B cell (primary cell): ENCODE measurements around the gene TRAPPC2. TPM values are rescaled to one million over a fixed set of nuclear protein-coding genes. Genes with fewer than 3 reads are reported as not detected.

Source experiments
- ATAC-seq: fragments of 200-7000 bp; cut with Tn5 transposase; one replicate; pipeline ENCODE4 v1.10.0; 2021; ENCODE audit warnings: low read depth, mild to moderate bottlenecking, moderate number of reproducible peaks, moderate library complexity
- CTCF ChIA-PET: fragments of 350-600 bp; sonication (Branson Sonifier 250); formaldehyde crosslinking; loops from one replicate; lab custom pipeline; 2021; ENCODE audit warnings: antibody characterized with exemption, inconsistent platforms; lab: Charles Lee
- POLR2A ChIA-PET: fragments of 350-600 bp; sonication (Branson Sonifier 250); formaldehyde crosslinking; loops from one replicate; lab custom pipeline; 2021; ENCODE audit warnings: antibody characterized with exemption; lab: Charles Lee
- DNase-seq: peaks from one replicate; pipeline ENCODE4 v3.0.0; 2013
- H2AFZ ChIP-seq: 2 replicates; pipeline ENCODE4 v1.6.1; 2012; ENCODE audit warnings: mild to moderate bottlenecking, low read depth, low read length; ENCODE audit not compliant: insufficient read depth, poor library complexity, severe bottlenecking
- H3K27ac ChIP-seq, 2 donors: 1 replicate in 1 of 2; 2 replicates in 1 of 2; pipeline ENCODE4 v1.5.1; 2012 to 2013; ENCODE audit warnings: low read length in 2 of 2, mild to moderate bottlenecking in 2 of 2, moderate library complexity in 1 of 2
- H3K27me3 ChIP-seq, 4 experiments: fragments of 200-600 bp in 1 of 4; sonication (generic) in 1 of 4; replicated peaks in 1 of 4; 1 replicate in 2 of 4; 2 replicates in 2 of 4; pipeline versions ENCODE4 v1.6.1 to v1.7.0; 2013 to 2016; ENCODE audit warnings: low read length in 3 of 4, mild to moderate bottlenecking in 2 of 4, mixed read lengths in 1 of 4, moderate library complexity in 1 of 4; ENCODE audit not compliant: insufficient read depth in 4 of 4, control insufficient read depth in 3 of 4; ENCODE audit errors: control extremely low read depth in 1 of 4
- H3K36me3 ChIP-seq, 2 experiments: replicated peaks in 1 of 2; 1 replicate in 1 of 2; 2 replicates in 1 of 2; pipeline versions ENCODE4 v1.6.1 to v1.7.1; 2013; ENCODE audit warnings: low read length in 1 of 2; ENCODE audit not compliant: insufficient read depth in 2 of 2, control insufficient read depth in 1 of 2; ENCODE audit errors: control extremely low read depth in 1 of 2, extremely low read depth in 1 of 2
- H3K4me1 ChIP-seq, 2 donors: fragments of 200-600 bp in 1 of 2; sonication (generic) in 1 of 2; 1 replicate in 1 of 2; 2 replicates in 1 of 2; pipeline versions ENCODE4 v1.5.1 to v1.6.1; 2013 to 2017; ENCODE audit warnings: low read length in 2 of 2; ENCODE audit not compliant: control insufficient read depth in 2 of 2, insufficient read depth in 2 of 2
- H3K4me2 ChIP-seq: replicated peaks from 2 replicates; pipeline ENCODE3; 2012; ENCODE audit warnings: mild to moderate bottlenecking, low read depth, low read length; ENCODE audit not compliant: poor library complexity, severe bottlenecking
- H3K4me3 ChIP-seq, 5 experiments: fragments of 200-600 bp in 1 of 5; sonication (generic) in 1 of 5; 1 replicate in 3 of 5; 2 replicates in 2 of 5; pipeline versions ENCODE4 v1.5.1 to v1.7.0; 2011 to 2016; ENCODE audit warnings: low read length in 4 of 5, mild to moderate bottlenecking in 4 of 5, low read depth in 2 of 5, control low read depth in 1 of 5, moderate library complexity in 1 of 5; ENCODE audit not compliant: insufficient read depth in 1 of 5; ENCODE audit errors: control extremely low read depth in 1 of 5, extremely low read depth in 1 of 5
- H3K79me2 ChIP-seq: fragments of 200-600 bp; sonication (generic); one replicate; pipeline ENCODE4 v1.6.0; 2016; ENCODE audit warnings: low read length; ENCODE audit not compliant: control insufficient read depth, insufficient read depth
- H3K9ac ChIP-seq: fragments of 200-600 bp; sonication (generic); 2 replicates; pipeline ENCODE4 v1.6.1; 2017; ENCODE audit warnings: mild to moderate bottlenecking, low read length, moderate library complexity
- H3K9me3 ChIP-seq, 3 donors: one replicate each; pipeline versions ENCODE4 v1.6.1 to v1.7.1; 2013; ENCODE audit warnings: low read length in 2 of 3; ENCODE audit not compliant: control insufficient read depth in 2 of 3, insufficient read depth in 1 of 3; ENCODE audit errors: control extremely low read depth in 1 of 3
- H4K20me1 ChIP-seq: 2 replicates; pipeline ENCODE4 v1.6.0; 2012; ENCODE audit warnings: mild to moderate bottlenecking, low read length; ENCODE audit not compliant: insufficient read depth, control insufficient read depth, poor library complexity, severe bottlenecking
- H3K27ac Mint-ChIP-seq: one replicate; pipeline ENCODE4 v1.8.0; 2021; ENCODE audit warnings: mixed read lengths
- H3K27me3 Mint-ChIP-seq: one replicate; pipeline ENCODE4 v1.8.0; 2021; ENCODE audit warnings: mixed read lengths
- H3K4me1 Mint-ChIP-seq: one replicate; pipeline ENCODE4 v1.8.0; 2021; ENCODE audit warnings: mixed read lengths
- H3K4me3 Mint-ChIP-seq: one replicate; pipeline ENCODE4 v1.8.0; 2021; ENCODE audit warnings: mixed read lengths
- H3K9me3 Mint-ChIP-seq: one replicate; pipeline ENCODE4 v1.8.0; 2022; ENCODE audit warnings: mixed read lengths; ENCODE audit not compliant: insufficient read depth
- CTCF ChIP-seq: fragments of 200-600 bp; IDR thresholded peaks from one replicate; pipeline ENCODE4 v1.8.0; 2022; ENCODE audit warnings: antibody characterized with exemption, mild to moderate bottlenecking
- EZH2 ChIP-seq: IDR thresholded peaks from 2 replicates; pipeline ENCODE4 v1.6.1; 2012; ENCODE audit warnings: borderline replicate concordance, low read depth, mild to moderate bottlenecking, moderate library complexity, low read length; ENCODE audit not compliant: insufficient read depth, poor library complexity, severe bottlenecking
- WGBS: methylation state at CpG from one replicate; pipeline ENCODE4 v1.1.5; 2013; ENCODE audit warnings: missing lambda C conversion rate; ENCODE audit not compliant: insufficient coverage; 5-methylcytosine and 5-hydroxymethylcytosine counted together
- intact Hi-C: fragments of 100-400 bp; cut with micrococcal nuclease; formaldehyde crosslinking; loops from one replicate; pipeline ENCODE4 v1.10.0; 2022
- polyA plus RNA-seq: library from polyadenylated mRNA; depleted of rRNA; stranded (reverse); fragments of >200 nt; gene quantifications from 2 replicates; pipeline ENCODE4 v1.2.3, GENCODE V29; 2012
- total RNA-seq, 2 donors: library from RNA; stranded (reverse); fragments of 120-200 nt in 1 of 2; gene quantifications; 1 replicate in 1 of 2; 2 replicates in 1 of 2; pipeline versions ENCODE4 v1.2.3 to v1.2.4, GENCODE V29; 2013 to 2022

Gene TRAPPC2
- total and polyA plus RNA-seq, 2 donors (not counting 1 experiment from before 2014, with no cell fraction given) = 27.0 to 28.0 TPM

GRCh38 chrX:13768939-13769338, 34.5 kb upstream of the TRAPPC2 start:
- no peaks in the 10 kb centered on the region for H3K27me3 ChIP-seq
- H3K4me3 ChIP-seq = no peak overlapping the region
- Mint-ChIP-seq H3K4me1 (peaks cover 9% of the 10 kb centered on the region), H3K9me3 (no peaks in the 10 kb centered on the region), H3K4me3 (no peak overlapping the region), H3K27ac (no peak overlapping the region), H3K27me3 (no peaks in the 10 kb centered on the region)
- H3K9me3 ChIP-seq = no peaks in the 10 kb centered on the region
- intact Hi-C loops = no loop called here
- ATAC-seq (no peak), DNase-seq (no peak)
- peaks cover 6% of the 10 kb centered on the region for H4K20me1 ChIP-seq
- no CpG with 5 or more reads among the region's 4 CpGs for WGBS
- no peak overlapping the region for H2AFZ ChIP-seq
- no peak for TF ChIP-seq CTCF
- H3K4me1 ChIP-seq = no peaks in the 10 kb centered on the region
- no peak overlapping the region for H3K27ac ChIP-seq
- peaks cover 0 to 67% of the 10 kb centered on the region in 2 experiments for H3K36me3 ChIP-seq
- no peak overlapping the region for H3K4me2 ChIP-seq
- ChIA-PET CTCF (no interaction called here), POLR2A (no interaction called here)
- H3K9ac ChIP-seq = no peak overlapping the region
- no peaks in the 10 kb centered on the region for H3K79me2 ChIP-seq

- Mint-ChIP-seq H3K4me1 (peaks cover 33% of the 10 kb centered on the region), H3K27ac (no peak overlapping the region), H3K27me3 (no peaks in the 10 kb centered on the region), H3K9me3 (no peaks in the 10 kb centered on the region), H3K4me3 (no peak overlapping the region)
- Histone ChIP-seq H3K9me3 (no peaks in the 10 kb centered on the region), H4K20me1 (peaks cover 6% of the 10 kb centered on the region), H2AFZ (no peak overlapping the region), H3K27ac (no peak overlapping the region), H3K36me3 (peaks cover 0 to 75% of the 10 kb centered on the region in 2 experiments), H3K4me2 (no peak overlapping the region), H3K4me1 (peaks cover 18 to 22% of the 10 kb centered on the region in 2 donors), H3K4me3 (no peak overlapping the region), H3K79me2 (peaks cover 3% of the 10 kb centered on the region), H3K9ac (no peak overlapping the region), H3K27me3 (no peaks in the 10 kb centered on the region)
- TF ChIP-seq CTCF (no peak), EZH2 (no peak)
- DNase-seq (no peak), ATAC-seq (no peak)
- ChIA-PET POLR2A (no interaction called here), CTCF (interaction anchor here (1.0 kb wide), 1 partner anchor 10 kb away, joined by 3 read pairs; no protein-coding TSS in a partner anchor)
- intact Hi-C loops = no loop called here
- WGBS = 83% methylated on average over 4 of the region's 6 CpGs
Measured at GRCh38 chrX:13764765-13765164, 30.3 kb upstream of the TRAPPC2 start.
